Measurements from ENCODE around the gene HEATR3.

- no peak for TF ChIP-seq CTCF (conservative IDR thresholded peaks at IDR 0.05; ENCODE audit: low read depth in 2 of 2)
- no peak for TF ChIP-seq POLR2AphosphoS5 (IDR thresholded peaks at IDR 0.05; ENCODE audit: low read depth)
- TF ChIP-seq EZH2 (IDR thresholded peaks at IDR 0.05; ENCODE audit: low read depth, unreplicated experiment) = no peak
- TF ChIP-seq EZH2phosphoT487 (IDR thresholded peaks at IDR 0.05; ENCODE audit: unreplicated experiment) = no peak
- TF ChIP-seq ZNF331 (CRISPR knock-in tag; IDR thresholded peaks at IDR 0.05; ENCODE audit: low read depth) = no peak
- TF ChIP-seq CREB1 (CRISPR knock-in tag; IDR thresholded peaks at IDR 0.05; ENCODE audit: low read depth) = no peak
- no peak for TF ChIP-seq REST (IDR thresholded peaks at IDR 0.05; ENCODE audit: unreplicated experiment)
- TF ChIP-seq ETS1 (IDR thresholded peaks at IDR 0.05) = no peak
These were observed 30.2 kb upstream of the HEATR3 start for GRCh38 chr16:50035468-50035992.
